K562 (cell line): ENCODE results near the gene CNKSR3. TPM values are rescaled to one million over a fixed set of nuclear protein-coding genes. Genes with fewer than 3 reads are reported as not detected.
A peak's percentile ranks its signal among the peaks of the same experiment; 100 is the strongest.

Source experiments
- ATAC-seq: fragments of 200-7000 bp; cut with Tn5 transposase; 3 replicates; pipeline ENCODE4 v1.9.1; 2020; ENCODE audit warnings: moderate library complexity
- BruUV-seq: library from RNA; stranded (reverse); fragments of 400-500 nt; replicated peaks from 2 replicates; lab custom pipeline; 2021; lab: Mats Ljungman, UMichigan
- CTCF ChIA-PET: fragments of 300-600 bp; formaldehyde crosslinking; extraction: SDS; loops from one replicate; lab custom pipeline; 2021; ENCODE audit warnings: low intra/inter-chr PET ratio; lab: Yijun Ruan, JAX
- POLR2A ChIA-PET: fragments of 300-600, 350-650 bp; sonication (Branson Sonifier 250); formaldehyde crosslinking; extraction: SDS; loops from one replicate; lab custom pipeline; 2021; ENCODE audit warnings: antibody characterized with exemption, inconsistent platforms; lab: Yijun Ruan, JAX
- DNase-seq, 4 experiments: peaks; one replicate each; pipeline versions ENCODE4 v3.0.0 to v3.0.0-alpha.2; 2011 to 2018; ENCODE audit warnings: low spot score in 3 of 4, mixed read lengths in 3 of 4; ENCODE audit errors: extremely low read depth in 1 of 4
- FAIRE-seq: peaks from 2 replicates; lab custom pipeline; 2011; peaks lifted over from hg19 to GRCh38; lab: Jason Lieb, UNC
- H2AFZ ChIP-seq: 2 replicates; pipeline ENCODE4 v1.6.0; 2011; ENCODE audit warnings: low read depth, low read length, control low read depth, inconsistent platforms
- H3K27ac ChIP-seq: fragments of 200-600 bp; 3 replicates; pipeline ENCODE4 v1.8.0; 2011; ENCODE audit warnings: low read depth, mild to moderate bottlenecking, control low read depth, inconsistent platforms, low read length, moderate library complexity, mixed read lengths; ENCODE audit errors: extremely low read depth
- H3K27me3 ChIP-seq, 2 experiments: fragments of 300-600 bp in 1 of 2; 2 replicates in 1 of 2; 3 replicates in 1 of 2; pipeline versions ENCODE4 v1.6.0 to v1.8.0; 2011; ENCODE audit warnings: inconsistent platforms in 2 of 2, low read length in 2 of 2, mild to moderate bottlenecking in 1 of 2, mixed read lengths in 1 of 2, moderate library complexity in 1 of 2; ENCODE audit not compliant: control insufficient read depth in 2 of 2, insufficient read depth in 2 of 2
- H3K36me3 ChIP-seq: fragments of 300-600 bp; 3 replicates; pipeline ENCODE4 v1.8.0; 2011; ENCODE audit warnings: mild to moderate bottlenecking, low read length, inconsistent platforms; ENCODE audit not compliant: control insufficient read depth, insufficient read depth
- H3K4me1 ChIP-seq, 2 experiments: fragments of 200-600 bp in 1 of 2; replicated peaks in 1 of 2; 2 replicates in 1 of 2; 3 replicates in 1 of 2; pipeline versions ENCODE4 v1.5.1 to v1.8.0; 2011; ENCODE audit warnings: inconsistent platforms in 2 of 2, low read length in 2 of 2, mild to moderate bottlenecking in 1 of 2, mixed read lengths in 1 of 2, moderate library complexity in 1 of 2; ENCODE audit not compliant: control insufficient read depth in 2 of 2, insufficient read depth in 2 of 2
- H3K4me2 ChIP-seq: 2 replicates; pipeline ENCODE4 v1.6.1; 2011; ENCODE audit warnings: low read length, control low read depth, inconsistent platforms, mixed read lengths; ENCODE audit not compliant: insufficient read depth
- H3K4me3 ChIP-seq: fragments of 200-600 bp; sonication (generic), shearing (Covaris generic); 2 replicates; pipeline ENCODE4 v1.5.1; 2016; ENCODE audit warnings: control low read depth, inconsistent platforms
- H3K79me2 ChIP-seq: fragments of 200-600 bp; 3 replicates; pipeline ENCODE4 v1.8.0; 2011; ENCODE audit warnings: low read length, inconsistent platforms; ENCODE audit not compliant: control insufficient read depth, insufficient read depth
- H3K9ac ChIP-seq, 2 experiments: 2 replicates each; pipeline versions ENCODE4 v1.6.0 to v1.6.1; 2011; ENCODE audit warnings: low read depth in 2 of 2, low read length in 2 of 2, control low read depth in 1 of 2, inconsistent platforms in 1 of 2, mild to moderate bottlenecking in 1 of 2, mixed read lengths in 1 of 2; ENCODE audit not compliant: insufficient read depth in 1 of 2
- H3K9me1 ChIP-seq: one replicate; pipeline ENCODE4 v1.6.0; 2011; ENCODE audit warnings: inconsistent platforms, mild to moderate bottlenecking, low read length, moderate library complexity; ENCODE audit not compliant: control insufficient read depth, insufficient read depth
- H3K9me3 ChIP-seq: replicated peaks from 2 replicates; pipeline ENCODE4 v1.5.1; 2011; ENCODE audit warnings: low read depth, low read length, inconsistent platforms; ENCODE audit not compliant: control insufficient read depth, insufficient read depth
- H4K20me1 ChIP-seq: replicated peaks from 2 replicates; pipeline ENCODE4 v1.6.1; 2011; ENCODE audit warnings: low read length, inconsistent platforms, mixed read lengths; ENCODE audit not compliant: control insufficient read depth, insufficient read depth
- CBFA2T3 ChIP-seq: fragments of 450-650 bp; IDR thresholded peaks from 2 replicates; pipeline ENCODE4 v1.6.1; 2017
- CCAR2 ChIP-seq: fragments of 200-400 bp; formaldehyde crosslinking; IDR thresholded peaks from 2 replicates; pipeline ENCODE4 v1.6.1; 2017; ENCODE audit warnings: mild to moderate bottlenecking, low read depth, low read length
- FOXK2 ChIP-seq, 2 experiments: fragments of 450-650 bp; IDR thresholded peaks in 1 of 2; conservative IDR thresholded peaks in 1 of 2; 2 replicates each; pipeline ENCODE4 v1.6.1; 2016; ENCODE audit warnings: low read depth in 2 of 2, mild to moderate bottlenecking in 1 of 2
- KLF16 ChIP-seq: IDR thresholded peaks from 2 replicates; pipeline ENCODE4 v1.6.1; 2016; ENCODE audit warnings: antibody characterized with exemption
- MEIS2 ChIP-seq: fragments of 450-650 bp; IDR thresholded peaks from 2 replicates; pipeline ENCODE4 v1.6.1; 2014; ENCODE audit warnings: mild to moderate bottlenecking; ENCODE audit not compliant: partially characterized antibody
- PKNOX1 ChIP-seq: fragments of 450-650 bp; IDR thresholded peaks from 2 replicates; pipeline ENCODE4 v1.6.1; 2016
- SPI1 ChIP-seq: IDR thresholded peaks from 2 replicates; pipeline ENCODE4 v1.6.1; 2011; ENCODE audit warnings: low read depth, low read length, control low read depth, borderline replicate concordance
- WHSC1 ChIP-seq: IDR thresholded peaks from one replicate; pipeline ENCODE4 v1.6.1; 2012; ENCODE audit warnings: low read length, control low read depth, inconsistent platforms
- ZNF408 ChIP-seq: fragments of 250-450 bp; sonication (Bioruptor Pico); IDR thresholded peaks from 2 replicates; pipeline ENCODE4 v1.4.0; 2020; ENCODE audit warnings: low read depth, mild to moderate bottlenecking, moderate library complexity
- WGBS: fragments of 100-300 bp; shearing (Covaris generic); methylation state at CpG from one replicate; pipeline ENCODE4 v1.1.6; 2016; ENCODE audit warnings: low coverage, mixed read lengths; ENCODE audit not compliant: insufficient coverage; ENCODE audit errors: missing lambda C conversion rate; 5-methylcytosine and 5-hydroxymethylcytosine counted together
- in situ Hi-C: fragments of 300-500 bp; cut with MboI; formaldehyde crosslinking; loops from 4 replicates; pipeline ENCODE4 v1.15.0; 2018; ENCODE audit warnings: inconsistent platforms, mixed read lengths
- intact Hi-C: fragments of 100-400 bp; cut with micrococcal nuclease; formaldehyde crosslinking; loops from 2 replicates; pipeline ENCODE4 v1.14.2; 2022
- polyA plus RNA-seq, 8 experiments: library from polyadenylated mRNA; depleted of rRNA in 4 of 8; stranded (reverse) in 5 of 8; unstranded in 3 of 8; fragments of >200 nt; fragmentation: Nextera tagmentation in 2 of 8; fragmentation: Illumina TruSeq in 1 of 8; extraction: Ambion mirVana in 2 of 8; extraction: Trizol in 1 of 8; gene quantifications; 2 replicates each; pipeline versions ENCODE4 v1.2.1 to v1.2.3, GENCODE V29; 2011 to 2014; ENCODE audit warnings: inconsistent platforms in 1 of 8, missing spikeins in 1 of 8
- total RNA-seq, 7 experiments: library from RNA; depleted of rRNA in 6 of 7; stranded (reverse); fragments of >200 nt in 6 of 7; fragmentation: Illumina TruSeq in 2 of 7; extraction: Trizol in 2 of 7; gene quantifications; 2 replicates each; pipeline versions ENCODE4 v1.2.1 to v1.2.3, GENCODE V29; 2011 to 2021; ENCODE audit warnings: low replicate concordance in 1 of 7

CNKSR3 gene
- total and polyA plus RNA-seq, 9 of the 15 experiments (the other 6 are each of a cell fraction or from before 2014, with no cell fraction given) = 4.5 to 29.6 (median 9.5) TPM

- H3K79me2 ChIP-seq = no peaks in the 10 kb centered on the region
- H3K4me1 ChIP-seq = peaks cover 0 to 5% of the 10 kb centered on the region in 2 experiments; a peak in 1 of 5 replicates
- no peaks in the 10 kb centered on the region for H3K9me1 ChIP-seq
- POLR2A ChIA-PET = interaction anchor here (1.0 kb wide), 1 partner anchor 12 kb away, joined by 3 read pairs; no protein-coding TSS in a partner anchor
- in situ Hi-C loops (no loop called here), intact Hi-C loops (loop anchor here (5.0 kb wide), 1 partner anchor 303 kb away; no protein-coding TSS in a partner anchor)
- ATAC-seq (no peak), DNase-seq (no peak), FAIRE-seq (no peak)
- no peaks in the 10 kb centered on the region for H3K36me3 ChIP-seq
- H3K4me2 ChIP-seq = no peak overlapping the region
- TF ChIP-seq CCAR2 (no peak), FOXK2 (conservative IDR thresholded peaks at IDR 0.05 in 1 of 2, IDR thresholded peaks at IDR 0.05 in 1 of 2; ENCODE audit: low read depth in 2 of 2) (no peak), CBFA2T3 (peak; percentile 42; the same call in 1 of the 2 replicates), KLF16 (no peak), ZNF408 (CRISPR knock-in tag) (no peak)
- H3K9me3 ChIP-seq = no peaks in the 10 kb centered on the region
- H3K27me3 ChIP-seq = peaks cover 16 to 22% of the 10 kb centered on the region in 2 experiments; a peak in 4 of 5 replicates
- no peak overlapping the region for H3K4me3 ChIP-seq
- CTCF ChIA-PET = no interaction called here
- H3K27ac ChIP-seq = no peak overlapping the region
- H4K20me1 ChIP-seq = no peaks in the 10 kb centered on the region
- H2AFZ ChIP-seq = no peak overlapping the region
- H3K9ac ChIP-seq = no peak overlapping the region
- 1% methylated on average over 4 of the region's 4 CpGs for WGBS
- BruUV-seq = no TSS peak
Measured at GRCh38 chr6:154359679-154360078, 150.8 kb downstream of the CNKSR3 start.

GRCh38 chr6:154359161-154359574 lies 151.3 kb downstream of the CNKSR3 start:
- intact Hi-C loops (loop anchor here (5.0 kb wide), 1 partner anchor 303 kb away; no protein-coding TSS in a partner anchor), in situ Hi-C loops (no loop called here)
- Histone ChIP-seq H3K9me1 (no peaks in the 10 kb centered on the region), H3K4me2 (peak overlapping the region; percentile 2; the same call in 1 of the 2 replicates), H3K4me3 (no peak overlapping the region), H3K27me3 (peaks cover 16 to 21% of the 10 kb centered on the region in 2 experiments; a peak in 4 of 5 replicates), H3K9me3 (no peaks in the 10 kb centered on the region), H3K9ac (no peak overlapping the region; a peak in 1 of 4 replicates), H3K79me2 (no peaks in the 10 kb centered on the region), H3K36me3 (no peaks in the 10 kb centered on the region), H3K27ac (no peak overlapping the region), H3K4me1 (peaks cover 0 to 9% of the 10 kb centered on the region in 2 experiments; a peak in 1 of 5 replicates), H4K20me1 (no peaks in the 10 kb centered on the region), H2AFZ (peak overlapping the region; percentile 46)
- DNase-seq (peak in 1 of 4 experiments; percentile 13), FAIRE-seq (no peak), ATAC-seq (peak; percentile 50)
- CTCF ChIA-PET = no interaction called here
- no peak for TF ChIP-seq WHSC1
- peak; percentile 55 for TF ChIP-seq MEIS2
- peak; percentile 39; the same call in 1 of the 2 replicates for TF ChIP-seq SPI1
- TF ChIP-seq PKNOX1 = peak; percentile 77
- 3% methylated on average over 10 of the region's 10 CpGs for WGBS
- no TSS peak for BruUV-seq
- POLR2A ChIA-PET = interaction anchor here (0.6 to 1.0 kb wide), 2 partner anchors 12 to 14 kb away, joined by 3 to 4 read pairs; no protein-coding TSS in a partner anchor
